Measurements from ENCODE around the gene ARID1B. TPM values are rescaled to one million over a fixed set of nuclear protein-coding genes. Genes with fewer than 3 reads are reported as not detected.
A peak's percentile ranks its signal among the peaks of the same experiment; 100 is the strongest.

ARID1B gene
- total and polyA plus RNA-seq, 2 of the 13 experiments (the other 11 are each of a cell fraction or from before 2014, with no cell fraction given) = 20.1 to 32.6 TPM

GRCh38 chr6:157228426-157229131, 451.4 kb downstream of the ARID1B start:
- ChIA-PET CTCF (ENCODE audit: low intra/inter-chr PET ratio, low total read pairs) (no interaction called here), POLR2A (no interaction called here)
- in situ Hi-C loops (cut with HindIII; ENCODE audit: extremely low pct_ligation_motif_present, low pct_unique_long_range_greater_than_20kb) = loop anchor here (5.0 kb wide), 1 partner anchor 44 kb away; no protein-coding TSS in a partner anchor
- no peak overlapping the region for H3K4me3 ChIP-seq (replicated peaks in 1 of 3; ENCODE audit: insufficient read depth in 1 of 3, low read depth in 2 of 3, low read length in 3 of 3)
- no peaks in the 10 kb centered on the region for H3K4me1 ChIP-seq (ENCODE audit: insufficient read depth, low read length)
- no peaks in the 10 kb centered on the region for H4K20me1 ChIP-seq (ENCODE audit: insufficient read depth, low read length)
- H3K79me2 ChIP-seq (ENCODE audit: insufficient read depth, low read length) = no peaks in the 10 kb centered on the region
- DNase-seq (ENCODE audit: low spot score) (no peak), ATAC-seq (no peak), FAIRE-seq (no peak)
- H3K36me3 ChIP-seq (replicated peaks in 1 of 2; ENCODE audit: control insufficient read depth in 1 of 2, insufficient read depth in 2 of 2, low read length in 2 of 2) = no peaks in the 10 kb centered on the region
- H2AFZ ChIP-seq (ENCODE audit: low read length) = no peak overlapping the region
- intact Hi-C loops (cut with micrococcal nuclease; ENCODE audit: unreplicated experiment) = no loop called here
- H3K27ac ChIP-seq (ENCODE audit: extremely low read length, insufficient read depth, low read length) = no peak overlapping the region
- no peaks in the 10 kb centered on the region for H3K9me3 ChIP-seq (ENCODE audit: low read length)
- no peak overlapping the region for H3K4me2 ChIP-seq (ENCODE audit: low read depth, low read length)
- no peak overlapping the region for H3K9ac ChIP-seq (ENCODE audit: insufficient read depth, low read depth, low read length)
- TF ChIP-seq RFX3 (CRISPR knock-in tag; IDR thresholded peaks at IDR 0.05) (0 out of 2 replicates have a peak, but pooled peaks have one; percentile 41), RFX1 (IDR thresholded peaks at IDR 0.05) (0 out of 2 replicates have a peak, but pooled peaks have one; percentile 14), REXO4 (CRISPR knock-in tag; IDR thresholded peaks at IDR 0.05; ENCODE audit: borderline replicate concordance) (no peak)
- 40% methylated on average over 22 of the region's 23 CpGs for WGBS (ENCODE audit: low lambda C conversion rate)
- peaks cover 13 to 75% of the 10 kb centered on the region in 2 experiments for H3K27me3 ChIP-seq (ENCODE audit: control insufficient read depth in 1 of 2, insufficient read depth in 2 of 2, low read length in 2 of 2)
- BruUV-seq (replicated peaks) = no TSS peak

GRCh38 chr6:157229132-157229618, 452.0 kb downstream of the ARID1B start:
- WGBS (ENCODE audit: low lambda C conversion rate) = 8% methylated on average over 8 of the region's 8 CpGs
- CTCF ChIA-PET (ENCODE audit: low intra/inter-chr PET ratio, low total read pairs) = no interaction called here

More at GRCh38 chr6:157229132-157229618, 452.0 kb downstream of the ARID1B start:
- DNase-seq (ENCODE audit: low spot score) (no peak), FAIRE-seq (peak; percentile 37), ATAC-seq (0 out of 3 replicates have a peak, but pooled peaks have one; percentile 6)
- Histone ChIP-seq H3K4me2 (ENCODE audit: low read depth, low read length) (no peak overlapping the region), H3K9me3 (ENCODE audit: low read length) (no peaks in the 10 kb centered on the region), H3K9ac (ENCODE audit: insufficient read depth, low read depth, low read length) (no peak overlapping the region), H3K27ac (ENCODE audit: extremely low read length, insufficient read depth, low read length) (no peak overlapping the region), H4K20me1 (ENCODE audit: insufficient read depth, low read length) (no peaks in the 10 kb centered on the region), H3K4me1 (ENCODE audit: insufficient read depth, low read length) (no peaks in the 10 kb centered on the region), H3K27me3 (ENCODE audit: control insufficient read depth in 1 of 2, insufficient read depth in 2 of 2, low read length in 2 of 2) (peaks cover 16 to 74% of the 10 kb centered on the region in 2 experiments), H3K36me3 (replicated peaks in 1 of 2; ENCODE audit: control insufficient read depth in 1 of 2, insufficient read depth in 2 of 2, low read length in 2 of 2) (no peaks in the 10 kb centered on the region), H3K79me2 (ENCODE audit: insufficient read depth, low read length) (no peaks in the 10 kb centered on the region), H3K4me3 (replicated peaks in 1 of 3; ENCODE audit: insufficient read depth in 1 of 3, low read depth in 2 of 3, low read length in 3 of 3) (no peak overlapping the region), H2AFZ (ENCODE audit: low read length) (no peak overlapping the region)
- intact Hi-C loops (cut with micrococcal nuclease; ENCODE audit: unreplicated experiment) = no loop called here
- in situ Hi-C loops (cut with HindIII; ENCODE audit: extremely low pct_ligation_motif_present, low pct_unique_long_range_greater_than_20kb) = loop anchor here (5.0 kb wide), 1 partner anchor 43 kb away; no protein-coding TSS in a partner anchor
- TF ChIP-seq MYNN (CRISPR knock-in tag; IDR thresholded peaks at IDR 0.05; ENCODE audit: low read depth) = no peak
- TF ChIP-seq TARDBP (CRISPR knock-in tag; IDR thresholded peaks at IDR 0.05) = no peak
- no peak for TF ChIP-seq CHCHD3 (CRISPR knock-in tag; IDR thresholded peaks at IDR 0.05)
- no peak for TF ChIP-seq RFXANK (CRISPR knock-in tag; IDR thresholded peaks at IDR 0.05)
- no peak for TF ChIP-seq RAD51 (IDR thresholded peaks at IDR 0.05; ENCODE audit: borderline replicate concordance)
- no peak for TF ChIP-seq SIN3B (IDR thresholded peaks at IDR 0.05; ENCODE audit: low read length)
- peak; percentile 42; the same call in 1 of the 2 replicates for TF ChIP-seq EZH2 (conservative IDR thresholded peaks at IDR 0.05; ENCODE audit: low read depth, low read length)
- TF ChIP-seq ZNF30 (CRISPR knock-in tag; IDR thresholded peaks at IDR 0.05) = 0 out of 2 replicates have a peak, but pooled peaks have one; percentile 27
- no peak for TF ChIP-seq HNF1B (CRISPR knock-in tag; IDR thresholded peaks at IDR 0.05)
- TF ChIP-seq FOXO1 (CRISPR knock-in tag; IDR thresholded peaks at IDR 0.05) = no peak
- no peak for TF ChIP-seq MTA3 (CRISPR knock-in tag; IDR thresholded peaks at IDR 0.05)
- POLR2A ChIA-PET = no interaction called here
- BruUV-seq (replicated peaks) = no TSS peak
